Keratinocyte (primary cell): ENCODE measurements around the gene CEP43.

Experiments used
- EZH2 ChIP-seq: IDR thresholded peaks from one replicate; pipeline ENCODE4 v1.6.1; 2012; ENCODE audit warnings: inconsistent platforms, mild to moderate bottlenecking, low read length, moderate library complexity
- TF ChIP-seq, protein P1 (sequence below), 3 experiments: IDR thresholded peaks in 1 of 3; conservative IDR thresholded peaks in 1 of 3; optimal IDR thresholded peaks in 1 of 3; 2 replicates in 2 of 3; 3 replicates in 1 of 3; pipeline versions ENCODE3 to v1.5.1; 2011; ENCODE audit warnings: low read length in 3 of 3, mild to moderate bottlenecking in 3 of 3, moderate library complexity in 2 of 3, control low read depth in 1 of 3, inconsistent platforms in 1 of 3; ENCODE audit not compliant: insufficient read depth in 2 of 3; ENCODE audit errors: extremely low read depth in 1 of 3

DNA sequence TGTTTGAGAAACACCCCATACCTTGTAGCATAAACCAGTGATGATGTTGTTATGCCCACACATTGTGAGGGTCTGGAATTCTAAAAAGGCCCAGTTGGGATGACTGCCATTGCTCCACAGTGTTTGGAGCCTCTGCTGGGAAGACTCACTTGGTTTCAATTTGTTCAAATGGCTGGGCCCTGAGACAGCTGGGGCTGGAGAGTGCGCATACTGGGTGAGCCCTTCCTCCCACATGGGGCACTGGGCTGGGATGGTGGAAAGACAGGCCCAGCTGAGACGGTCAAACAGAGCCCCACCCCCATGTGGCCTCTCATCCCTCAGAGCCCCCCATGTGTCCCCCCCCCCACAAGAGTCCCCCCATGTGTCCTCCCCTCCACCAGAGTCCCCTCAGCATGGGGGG lies 22.6 kb upstream of the CEP43 start:
- TF ChIP-seq, protein P1, sequence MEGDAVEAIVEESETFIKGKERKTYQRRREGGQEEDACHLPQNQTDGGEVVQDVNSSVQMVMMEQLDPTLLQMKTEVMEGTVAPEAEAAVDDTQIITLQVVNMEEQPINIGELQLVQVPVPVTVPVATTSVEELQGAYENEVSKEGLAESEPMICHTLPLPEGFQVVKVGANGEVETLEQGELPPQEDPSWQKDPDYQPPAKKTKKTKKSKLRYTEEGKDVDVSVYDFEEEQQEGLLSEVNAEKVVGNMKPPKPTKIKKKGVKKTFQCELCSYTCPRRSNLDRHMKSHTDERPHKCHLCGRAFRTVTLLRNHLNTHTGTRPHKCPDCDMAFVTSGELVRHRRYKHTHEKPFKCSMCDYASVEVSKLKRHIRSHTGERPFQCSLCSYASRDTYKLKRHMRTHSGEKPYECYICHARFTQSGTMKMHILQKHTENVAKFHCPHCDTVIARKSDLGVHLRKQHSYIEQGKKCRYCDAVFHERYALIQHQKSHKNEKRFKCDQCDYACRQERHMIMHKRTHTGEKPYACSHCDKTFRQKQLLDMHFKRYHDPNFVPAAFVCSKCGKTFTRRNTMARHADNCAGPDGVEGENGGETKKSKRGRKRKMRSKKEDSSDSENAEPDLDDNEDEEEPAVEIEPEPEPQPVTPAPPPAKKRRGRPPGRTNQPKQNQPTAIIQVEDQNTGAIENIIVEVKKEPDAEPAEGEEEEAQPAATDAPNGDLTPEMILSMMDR (optimal IDR thresholded peaks at IDR 0.05 in 1 of 3, IDR thresholded peaks at IDR 0.05 in 1 of 3, conservative IDR thresholded peaks at IDR 0.05 in 1 of 3; ENCODE audit: extremely low read depth in 1 of 3, insufficient read depth in 2 of 3, low read length in 3 of 3): no peak
- no peak for TF ChIP-seq EZH2
